Measurements from ENCODE around the gene SRRM4. TPM values are rescaled to one million over a fixed set of nuclear protein-coding genes. Genes with fewer than 3 reads are reported as not detected.
A peak's percentile ranks its signal among the peaks of the same experiment; 100 is the strongest.

The SRRM4 gene, protein sequence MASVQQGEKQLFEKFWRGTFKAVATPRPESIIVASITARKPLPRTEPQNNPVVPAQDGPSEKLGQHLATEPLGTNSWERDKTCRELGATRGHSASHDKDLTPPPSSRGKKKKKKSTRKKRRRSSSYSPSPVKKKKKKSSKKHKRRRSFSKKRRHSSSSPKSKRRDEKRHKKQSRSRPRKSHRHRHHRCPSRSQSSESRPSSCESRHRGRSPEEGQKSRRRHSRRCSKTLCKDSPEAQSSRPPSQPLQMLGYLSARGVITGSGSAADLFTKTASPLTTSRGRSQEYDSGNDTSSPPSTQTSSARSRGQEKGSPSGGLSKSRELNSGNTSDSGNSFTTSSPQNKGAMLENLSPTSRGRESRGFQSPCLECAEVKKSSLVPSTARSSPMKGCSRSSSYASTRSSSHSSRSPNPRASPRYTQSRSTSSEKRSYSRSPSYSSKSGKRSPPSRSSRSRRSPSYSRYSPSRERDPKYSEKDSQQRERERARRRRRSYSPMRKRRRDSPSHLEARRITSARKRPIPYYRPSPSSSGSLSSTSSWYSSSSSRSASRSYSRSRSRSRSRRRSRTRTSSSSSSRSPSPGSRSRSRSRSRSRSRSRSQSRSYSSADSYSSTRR
- polyA plus RNA-seq (ENCODE audit: insufficient read length in 12 of 12): 1 to 10 TPM in 1 of 12 donors, under 1 TPM in 10, not detected in 1; 0.12 to 1.2 (median 0.26) TPM
- long read RNA-seq, donor 1: 0 reads
- long read RNA-seq, donor 2: 0 reads
- long read RNA-seq, donor 3: 0 reads
- long read RNA-seq, donor 4: 0 reads
- long read RNA-seq, donor 5: 0 reads
- long read RNA-seq, donor 6: 0 reads
- long read RNA-seq, donor 7: 0 reads
- long read RNA-seq, donor 8: 0 reads
- long read RNA-seq, donor 9: 0 reads
- long read RNA-seq, donor 10: 0 reads
- long read RNA-seq, donor 11: 0 reads

DNA sequence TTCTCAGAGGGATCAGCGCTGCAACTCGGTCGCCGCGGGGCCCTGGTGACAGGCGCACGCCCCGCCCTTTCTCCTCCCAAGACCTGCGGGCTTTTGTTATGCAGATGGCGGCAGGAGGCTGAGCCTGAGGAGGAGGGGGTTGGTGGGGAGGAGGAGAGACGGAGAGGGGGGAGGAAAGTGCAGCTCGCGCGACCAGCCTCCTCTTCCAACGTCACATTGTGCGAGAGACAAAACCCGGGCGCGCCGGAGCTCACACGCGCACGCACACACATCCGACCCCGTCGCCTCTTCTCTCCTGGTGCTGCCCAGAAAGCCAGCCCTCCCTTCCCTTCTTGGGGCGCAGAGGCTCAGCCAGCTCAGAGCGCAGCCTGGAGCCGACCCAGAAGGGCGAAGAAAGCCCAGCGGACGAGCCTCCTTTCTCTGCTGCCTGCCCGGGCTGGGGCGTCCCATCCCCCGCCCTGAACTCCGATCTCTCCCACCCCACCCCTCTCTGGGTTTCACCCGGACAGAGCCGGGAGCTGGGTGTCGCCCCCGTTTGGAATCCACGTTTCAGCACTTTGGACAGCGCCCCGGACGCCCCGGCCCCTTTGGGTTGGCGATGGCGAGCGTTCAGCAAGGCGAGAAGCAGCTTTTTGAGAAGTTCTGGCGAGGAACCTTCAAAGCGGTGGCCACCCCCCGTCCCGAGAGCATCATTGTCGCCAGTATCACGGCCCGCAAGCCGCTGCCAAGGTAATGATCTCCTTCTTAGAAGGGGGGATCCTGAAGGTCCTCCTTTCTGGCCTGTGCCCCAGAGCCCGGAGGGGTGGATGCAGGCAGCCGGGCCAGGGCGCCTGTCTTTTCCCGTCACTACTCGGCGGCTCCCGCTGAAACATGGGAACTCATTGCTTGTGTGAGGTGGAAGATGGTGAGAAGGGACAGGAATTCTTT, at the start of gene SRRM4:
Gene SRRM4 (plus strand): TSS at position 257 of the 927 bp plus-strand sequence. CDS start 342 bp downstream, at position 599.
- peak; percentile 31 for DNase-seq

DNA sequence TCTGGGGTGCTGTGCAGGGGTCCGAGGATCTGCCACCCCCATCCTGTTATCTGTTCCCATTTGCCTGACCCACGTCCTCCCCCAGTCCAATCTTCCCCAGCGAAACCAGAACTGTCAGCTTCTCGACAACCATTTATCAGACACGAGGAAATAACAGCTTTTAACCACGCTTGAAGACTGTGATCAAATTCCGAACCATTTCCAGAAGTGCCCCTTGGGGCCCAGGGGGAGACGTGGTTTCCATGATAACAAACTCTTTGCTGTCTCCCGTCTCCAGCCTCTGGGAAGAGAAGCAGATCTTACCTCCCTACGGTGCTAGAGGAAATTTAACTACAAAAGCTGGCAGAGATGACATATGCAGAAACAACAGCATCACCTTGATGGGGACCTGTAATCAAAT, 35.1 kb upstream of the SRRM4 start:
- DNase-seq: no peak

- DNase-seq: no peak
Observed at GRCh38 chr12:118958520-118958919, 22.8 kb upstream of the SRRM4 start.

- no peak for DNase-seq
Observed at GRCh38 chr12:118959348-118959747, 22.0 kb upstream of the SRRM4 start.

- no peak for DNase-seq
Observed at GRCh38 chr12:118959985-118960560, 21.3 kb upstream of the SRRM4 start.

DNA sequence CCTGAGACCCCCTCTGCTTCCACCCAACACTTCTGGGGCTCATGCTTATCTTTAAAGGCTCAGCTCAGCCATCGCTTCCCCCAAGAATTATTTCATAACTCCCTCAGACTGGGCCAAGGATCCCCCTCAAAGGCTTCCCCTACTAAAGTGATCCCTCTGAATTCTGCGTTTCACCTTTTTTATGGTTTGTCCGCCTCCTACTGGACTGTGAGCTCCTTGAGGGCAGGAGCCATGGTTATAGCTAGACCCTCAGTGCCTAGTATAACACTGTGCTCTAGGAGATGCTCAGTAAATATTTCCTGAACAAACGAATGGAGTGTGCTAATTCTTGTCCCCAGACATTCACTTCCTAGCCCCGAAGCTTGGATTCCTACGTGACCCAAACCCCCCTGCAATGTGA, 20.5 kb upstream of the SRRM4 start:
- no peak for DNase-seq

DNA sequence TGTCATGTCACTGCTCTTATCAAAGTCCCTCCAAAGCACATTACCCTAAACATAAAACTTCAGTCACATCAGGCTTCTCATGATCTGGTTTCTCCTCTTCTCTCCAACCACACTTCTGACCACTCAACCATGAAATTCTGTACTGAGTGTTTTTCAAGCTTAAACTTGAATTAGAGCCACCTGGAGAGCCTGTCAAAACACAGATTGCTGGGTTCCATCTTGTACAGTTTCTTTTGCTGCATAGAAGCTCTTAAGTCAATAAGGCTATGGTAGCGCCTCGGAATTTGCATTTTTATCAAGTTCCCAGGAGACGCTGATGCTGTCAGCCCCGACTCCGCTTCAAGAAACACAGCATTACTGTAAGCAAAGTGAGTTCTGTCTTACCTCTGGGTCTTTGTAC, 16.4 kb upstream of the SRRM4 start:
- no peak for DNase-seq

DNA sequence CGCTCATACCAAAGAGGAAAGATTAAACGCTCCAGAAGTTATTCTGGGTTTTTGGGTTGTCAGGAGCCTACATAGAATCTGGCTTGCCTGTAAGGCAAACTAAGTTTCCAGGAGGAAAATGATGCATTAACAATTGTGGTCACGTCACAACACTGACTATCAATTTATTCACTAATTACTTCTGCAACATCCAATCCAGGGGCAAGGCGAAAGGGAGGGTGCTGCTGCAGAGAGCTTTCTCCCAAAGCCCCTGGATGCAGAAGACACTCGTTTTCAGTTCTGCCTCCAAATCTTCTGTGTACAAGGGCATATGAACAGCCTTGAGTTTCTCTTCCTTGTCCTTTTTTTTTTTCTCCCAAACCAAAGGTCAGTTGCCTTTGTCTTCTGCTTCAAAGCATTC, 10.5 kb upstream of the SRRM4 start:
- no peak for DNase-seq

GRCh38 chr12:118972982-118973381, 8.4 kb upstream of the SRRM4 start:
- DNase-seq: no peak

- peak; percentile 25 for DNase-seq
Observed at GRCh38 chr12:118979763-118980406, 1.5 kb upstream of the SRRM4 start.

GRCh38 chr12:118980407-118981014, 830 bp upstream of the SRRM4 start:
- no peak for DNase-seq

DNA sequence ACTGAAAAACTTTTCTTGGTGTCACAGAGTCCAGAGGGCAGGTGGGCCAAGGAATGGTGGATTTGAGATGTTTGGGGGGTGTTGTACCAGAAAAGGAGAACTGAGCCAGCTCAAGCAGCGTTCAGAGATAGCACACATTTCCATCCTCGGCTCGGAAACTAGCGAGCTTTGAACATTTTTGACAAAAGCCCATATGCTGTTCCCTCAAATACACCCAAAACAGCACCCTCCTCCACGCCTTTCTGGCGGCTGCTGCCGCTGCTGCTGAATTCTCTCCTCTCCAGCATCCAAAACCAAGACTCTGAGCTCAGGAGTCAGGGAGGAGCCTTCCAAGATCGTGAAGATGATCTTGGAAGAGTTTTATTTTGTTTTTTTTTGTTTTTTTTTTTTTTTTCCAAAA, 961 bp downstream of the SRRM4 start:
- no peak for DNase-seq

DNA sequence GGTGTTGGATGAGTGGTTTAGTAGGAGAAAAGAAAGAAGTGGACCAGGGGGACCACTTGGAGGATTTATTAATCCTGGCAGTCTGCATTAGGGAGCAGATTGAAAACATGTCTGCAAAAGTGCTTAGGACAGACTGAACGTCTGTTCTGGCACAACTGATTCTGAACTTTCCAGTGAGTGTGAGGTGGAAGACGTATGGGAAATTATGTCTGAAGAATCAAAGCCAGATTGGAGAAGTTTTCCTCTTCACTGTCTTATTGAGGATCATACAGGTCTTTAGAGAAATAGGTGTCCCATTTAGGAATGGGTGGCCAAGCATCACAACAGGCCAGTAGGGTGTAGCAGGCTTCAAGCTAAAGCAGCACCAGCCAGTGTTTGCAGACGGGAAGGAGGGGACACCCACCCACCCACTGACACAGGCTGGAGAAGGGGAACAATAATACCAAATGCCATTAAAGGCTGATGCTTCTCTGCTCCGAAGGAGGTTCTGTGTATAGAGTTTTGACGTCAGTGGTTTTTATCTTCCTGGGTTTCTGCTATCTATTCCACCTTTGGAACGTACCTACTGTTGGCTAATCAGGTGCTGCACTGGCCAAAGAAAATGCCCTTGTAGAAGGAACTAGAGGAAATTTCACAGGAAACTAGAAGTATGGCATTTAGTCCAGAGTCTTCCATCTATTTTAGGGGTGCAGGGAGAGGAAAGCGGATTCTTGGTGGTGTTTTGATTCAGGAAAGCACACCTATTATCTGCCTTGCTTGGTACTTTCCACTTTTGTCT, 1.8 kb downstream of the SRRM4 start:
- no peak for DNase-seq

DNA sequence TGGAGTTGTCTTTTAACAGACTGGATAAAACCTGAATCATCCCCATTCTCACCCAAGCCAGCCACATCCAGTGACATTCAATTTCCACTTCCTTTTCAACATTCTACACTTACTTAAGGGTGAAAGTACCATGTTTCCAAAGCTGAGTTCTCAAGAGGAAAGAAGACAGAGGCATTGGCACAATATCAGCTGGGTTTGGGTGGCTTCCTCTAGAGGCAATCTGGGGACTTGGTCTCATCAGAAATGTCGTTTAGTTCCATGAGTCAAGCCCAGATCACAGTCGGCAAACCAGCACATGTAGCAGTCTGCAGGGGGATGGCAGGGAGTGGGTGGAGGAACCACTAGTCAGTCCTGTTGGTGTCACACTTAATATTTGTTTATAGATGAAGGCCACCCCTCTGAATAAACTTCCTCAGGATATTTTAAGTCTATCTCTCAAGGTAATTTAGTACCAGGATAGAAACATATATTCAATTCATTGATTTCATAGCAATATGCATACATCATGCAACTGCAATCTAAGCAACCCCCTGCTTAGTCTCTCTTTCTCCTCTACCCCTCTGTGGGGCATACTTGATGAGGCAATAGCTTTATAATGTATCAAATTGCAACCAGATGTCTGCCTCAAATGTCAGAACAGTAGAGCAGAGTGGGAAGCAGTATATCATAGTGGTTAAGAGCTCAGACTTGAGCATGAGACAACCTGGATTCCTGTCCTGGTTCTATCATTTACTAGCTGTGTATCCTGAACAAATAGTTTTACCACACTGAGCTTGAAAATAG, 3.0 kb downstream of the SRRM4 start:
- DNase-seq: no peak

DNA sequence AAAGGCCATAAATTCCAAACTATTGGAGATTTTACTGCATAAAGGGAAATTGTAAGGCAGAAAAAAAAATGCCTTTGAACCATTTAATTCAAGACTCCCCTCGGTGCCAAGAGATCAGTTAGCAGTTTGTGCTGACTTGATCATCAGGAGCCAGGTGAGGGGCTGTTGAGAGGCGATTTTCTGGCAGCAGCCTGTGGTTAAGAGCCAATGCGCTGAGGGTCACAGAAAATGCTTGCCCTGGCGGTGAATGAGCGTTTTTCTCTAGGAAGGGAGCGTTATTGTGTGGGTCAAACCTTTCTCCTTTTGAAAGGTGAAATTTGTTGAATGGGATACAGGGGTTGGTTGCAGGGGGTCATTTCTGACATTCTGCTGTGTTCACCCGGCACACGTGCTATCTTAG, 4.7 kb downstream of the SRRM4 start:
- DNase-seq: no peak

DNA sequence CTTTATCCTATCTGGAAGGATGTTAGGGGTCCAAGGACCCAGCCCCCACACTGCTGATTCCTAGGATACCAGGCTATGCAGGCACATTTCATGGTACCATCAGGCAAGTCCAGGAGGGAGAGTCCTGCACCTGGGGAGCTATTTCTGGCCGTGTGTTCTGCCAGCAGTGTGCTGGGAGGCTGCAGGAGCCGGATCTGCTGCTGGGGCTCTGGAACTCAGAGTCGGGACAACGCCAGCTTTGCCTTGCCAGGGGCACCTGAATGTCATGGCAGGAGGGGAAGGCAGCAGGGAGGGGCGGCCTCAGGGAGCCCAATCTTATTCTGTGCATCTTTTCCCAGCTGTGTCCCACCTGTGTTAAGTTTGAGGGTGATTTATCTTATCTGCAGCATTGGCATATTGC, 17.8 kb downstream of the SRRM4 start:
- no peak for DNase-seq

DNA sequence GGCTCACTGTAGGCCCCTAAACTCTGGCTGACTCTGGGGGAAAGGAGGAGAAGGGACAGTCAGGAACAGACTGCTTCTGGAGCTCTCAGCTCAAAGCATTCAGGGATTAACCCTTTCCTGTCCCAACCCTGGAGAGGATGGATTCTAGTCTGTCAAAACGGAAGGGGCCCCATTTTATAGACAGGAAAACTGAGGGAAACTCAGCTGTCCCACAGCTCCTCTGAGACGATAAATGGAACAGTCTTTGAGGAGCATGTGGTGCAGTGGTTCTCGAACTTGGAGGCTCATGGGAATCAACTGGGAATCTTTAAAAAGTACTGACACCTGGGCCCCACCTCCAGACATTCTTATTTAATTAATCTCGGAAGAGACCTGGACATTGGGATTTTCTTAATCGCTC, 23.7 kb downstream of the SRRM4 start:
- no peak for DNase-seq

GRCh38 chr12:119005913-119006312, 24.6 kb downstream of the SRRM4 start:
- DNase-seq: peak; percentile 23

GRCh38 chr12:119006746-119007145, 25.4 kb downstream of the SRRM4 start:
- DNase-seq: peak; percentile 9

All from muscle of arm (tissue), 14 donors.